Ishikawa (cell line): ENCODE data around the gene IQGAP1.

Experiments
- CEBPB ChIP-seq: IDR thresholded peaks from 2 replicates; pipeline ENCODE4 v1.6.1; 2012
- CREB1 ChIP-seq: IDR thresholded peaks from 2 replicates; pipeline ENCODE4 v1.6.1; 2012; ENCODE audit warnings: low read depth
- EGR1 ChIP-seq: IDR thresholded peaks from 2 replicates; pipeline ENCODE4 v1.6.1; 2012
- EP300 ChIP-seq: IDR thresholded peaks from 2 replicates; pipeline ENCODE4 v1.6.1; 2012; ENCODE audit warnings: borderline replicate concordance
- FOXM1 ChIP-seq: IDR thresholded peaks from 2 replicates; pipeline ENCODE4 v1.6.1; 2012; ENCODE audit warnings: low read depth, borderline replicate concordance
- NFIC ChIP-seq: IDR thresholded peaks from 2 replicates; pipeline ENCODE4 v1.6.1; 2012
- RAD21 ChIP-seq: IDR thresholded peaks from 2 replicates; pipeline ENCODE4 v1.6.1; 2012; ENCODE audit warnings: low read depth
- TAF1 ChIP-seq: IDR thresholded peaks from 2 replicates; pipeline ENCODE4 v1.6.1; 2012; ENCODE audit warnings: low read depth, mild to moderate bottlenecking
- TCF12 ChIP-seq: IDR thresholded peaks from 2 replicates; pipeline ENCODE4 v1.6.1; 2012; ENCODE audit warnings: low read depth
- TEAD4 ChIP-seq: IDR thresholded peaks from 2 replicates; pipeline ENCODE4 v1.6.1; 2012
- YY1 ChIP-seq: IDR thresholded peaks from 2 replicates; pipeline ENCODE4 v1.6.1; 2012; ENCODE audit warnings: low read depth
- ZBTB7A ChIP-seq: IDR thresholded peaks from 2 replicates; pipeline ENCODE4 v1.6.1; 2012; ENCODE audit warnings: low read depth
- TF ChIP-seq, protein P1 (sequence below): IDR thresholded peaks from 2 replicates; pipeline ENCODE4 v1.6.1; 2012
- TF ChIP-seq, protein P2 (sequence below): IDR thresholded peaks from 2 replicates; pipeline ENCODE4 v1.6.1; 2012; ENCODE audit warnings: low read depth, mild to moderate bottlenecking
- TF ChIP-seq, protein P3 (sequence below): IDR thresholded peaks from 2 replicates; pipeline ENCODE4 v1.6.1; 2012

IQGAP1 gene

DNA sequence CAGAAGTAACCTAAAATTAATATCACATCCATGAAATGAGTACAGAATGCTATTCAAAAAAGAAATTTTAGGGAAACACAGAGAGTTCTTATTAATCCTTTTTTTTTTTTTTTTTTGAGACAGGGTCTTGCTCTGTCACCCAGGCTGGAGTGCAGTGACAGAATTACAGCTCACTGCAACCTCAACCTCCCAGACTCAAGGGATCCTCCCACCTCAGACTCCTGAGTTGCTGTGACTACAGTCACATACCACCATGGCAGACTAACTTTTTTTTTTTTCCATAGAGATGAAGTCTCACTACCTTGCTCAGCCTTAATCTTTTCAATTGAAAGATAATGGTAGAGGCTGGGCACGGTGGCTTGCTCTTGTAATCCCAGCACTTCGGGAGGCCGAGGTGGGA is 135.3 kb downstream of the IQGAP1 start:
- TF ChIP-seq TEAD4: no peak
- TF ChIP-seq YY1: no peak
- TF ChIP-seq TAF1: no peak
- TF ChIP-seq EGR1: no peak
- TF ChIP-seq, protein P1, sequence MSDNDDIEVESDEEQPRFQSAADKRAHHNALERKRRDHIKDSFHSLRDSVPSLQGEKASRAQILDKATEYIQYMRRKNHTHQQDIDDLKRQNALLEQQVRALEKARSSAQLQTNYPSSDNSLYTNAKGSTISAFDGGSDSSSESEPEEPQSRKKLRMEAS: no peak
- no peak for TF ChIP-seq CREB1
- TF ChIP-seq ZBTB7A: no peak
- TF ChIP-seq, protein P2, sequence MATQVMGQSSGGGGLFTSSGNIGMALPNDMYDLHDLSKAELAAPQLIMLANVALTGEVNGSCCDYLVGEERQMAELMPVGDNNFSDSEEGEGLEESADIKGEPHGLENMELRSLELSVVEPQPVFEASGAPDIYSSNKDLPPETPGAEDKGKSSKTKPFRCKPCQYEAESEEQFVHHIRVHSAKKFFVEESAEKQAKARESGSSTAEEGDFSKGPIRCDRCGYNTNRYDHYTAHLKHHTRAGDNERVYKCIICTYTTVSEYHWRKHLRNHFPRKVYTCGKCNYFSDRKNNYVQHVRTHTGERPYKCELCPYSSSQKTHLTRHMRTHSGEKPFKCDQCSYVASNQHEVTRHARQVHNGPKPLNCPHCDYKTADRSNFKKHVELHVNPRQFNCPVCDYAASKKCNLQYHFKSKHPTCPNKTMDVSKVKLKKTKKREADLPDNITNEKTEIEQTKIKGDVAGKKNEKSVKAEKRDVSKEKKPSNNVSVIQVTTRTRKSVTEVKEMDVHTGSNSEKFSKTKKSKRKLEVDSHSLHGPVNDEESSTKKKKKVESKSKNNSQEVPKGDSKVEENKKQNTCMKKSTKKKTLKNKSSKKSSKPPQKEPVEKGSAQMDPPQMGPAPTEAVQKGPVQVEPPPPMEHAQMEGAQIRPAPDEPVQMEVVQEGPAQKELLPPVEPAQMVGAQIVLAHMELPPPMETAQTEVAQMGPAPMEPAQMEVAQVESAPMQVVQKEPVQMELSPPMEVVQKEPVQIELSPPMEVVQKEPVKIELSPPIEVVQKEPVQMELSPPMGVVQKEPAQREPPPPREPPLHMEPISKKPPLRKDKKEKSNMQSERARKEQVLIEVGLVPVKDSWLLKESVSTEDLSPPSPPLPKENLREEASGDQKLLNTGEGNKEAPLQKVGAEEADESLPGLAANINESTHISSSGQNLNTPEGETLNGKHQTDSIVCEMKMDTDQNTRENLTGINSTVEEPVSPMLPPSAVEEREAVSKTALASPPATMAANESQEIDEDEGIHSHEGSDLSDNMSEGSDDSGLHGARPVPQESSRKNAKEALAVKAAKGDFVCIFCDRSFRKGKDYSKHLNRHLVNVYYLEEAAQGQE: no peak
- TF ChIP-seq, protein P3, sequence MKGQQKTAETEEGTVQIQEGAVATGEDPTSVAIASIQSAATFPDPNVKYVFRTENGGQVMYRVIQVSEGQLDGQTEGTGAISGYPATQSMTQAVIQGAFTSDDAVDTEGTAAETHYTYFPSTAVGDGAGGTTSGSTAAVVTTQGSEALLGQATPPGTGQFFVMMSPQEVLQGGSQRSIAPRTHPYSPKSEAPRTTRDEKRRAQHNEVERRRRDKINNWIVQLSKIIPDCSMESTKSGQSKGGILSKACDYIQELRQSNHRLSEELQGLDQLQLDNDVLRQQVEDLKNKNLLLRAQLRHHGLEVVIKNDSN: no peak
- no peak for TF ChIP-seq EP300
- no peak for TF ChIP-seq NFIC
- no peak for TF ChIP-seq TCF12
- no peak for TF ChIP-seq RAD21
- no peak for TF ChIP-seq CEBPB
- no peak for TF ChIP-seq FOXM1

DNA sequence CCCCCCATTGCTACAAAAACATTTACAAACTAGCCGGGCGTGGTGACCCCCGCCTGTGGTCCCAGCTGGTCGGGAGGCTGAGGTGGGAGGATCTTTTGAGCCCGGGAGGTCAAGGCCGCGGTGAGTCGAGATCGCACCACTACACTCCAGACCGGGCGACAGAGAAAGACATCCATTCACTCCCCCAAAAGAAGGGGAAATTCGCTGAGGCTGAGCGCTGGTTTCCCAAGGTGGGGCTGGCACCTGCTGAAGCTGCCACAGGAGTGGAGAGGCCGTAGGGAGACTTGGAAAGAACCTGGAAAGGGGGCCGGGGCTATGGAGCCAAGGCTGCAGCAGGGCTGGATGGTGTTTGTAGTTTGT is 140.9 kb downstream of the IQGAP1 start:
- TF ChIP-seq ZBTB7A (no peak), EP300 (no peak), NFIC (no peak), CREB1 (no peak)

DNA sequence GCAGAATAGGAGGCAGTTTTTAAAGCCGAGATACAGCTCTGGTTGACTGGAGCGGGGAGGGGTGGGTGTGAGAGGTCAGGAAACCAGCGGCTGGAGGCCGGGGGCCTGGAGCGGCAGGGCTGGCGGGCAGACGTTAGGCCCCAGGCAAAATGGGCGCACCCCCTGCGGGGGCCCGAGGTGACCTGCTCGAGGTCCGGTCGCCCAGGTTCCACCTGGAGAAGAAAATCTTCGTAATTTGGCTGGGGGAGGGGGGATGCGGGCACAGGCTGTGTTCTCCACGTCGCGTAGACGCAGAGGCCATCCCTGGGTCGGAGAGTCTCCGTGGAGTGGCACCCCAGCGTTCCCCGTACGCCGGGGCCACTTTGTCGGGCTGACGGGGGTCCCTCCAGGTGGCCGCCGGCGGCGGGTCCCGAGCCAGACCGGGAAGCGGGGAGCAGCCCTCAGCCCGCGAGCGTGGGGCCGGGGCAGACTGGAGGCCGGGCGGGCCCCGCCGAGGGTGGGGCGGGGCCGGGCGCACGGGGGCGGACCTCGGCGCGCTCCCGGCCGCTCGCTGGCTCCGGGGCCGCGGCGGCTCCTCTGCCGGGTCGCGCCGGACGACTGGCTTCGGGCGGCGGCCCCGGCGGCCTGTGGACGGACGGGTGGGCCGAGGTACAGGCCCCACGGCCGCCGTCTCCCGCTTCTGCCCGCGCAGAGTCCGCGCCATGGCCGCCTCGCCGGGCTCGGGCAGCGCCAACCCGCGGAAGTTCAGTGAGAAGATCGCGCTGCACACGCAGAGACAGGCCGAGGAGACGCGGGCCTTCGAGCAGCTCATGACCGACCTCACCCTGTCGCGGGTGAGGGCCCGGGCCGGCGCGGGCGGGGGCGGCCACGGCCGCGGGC is 141.6 kb downstream of the IQGAP1 start, which contains the start of gene CRTC3:
Gene CRTC3, plus strand, starts transcription at position 553 of the 879 bp plus-strand sequence. Its CDS starts 149 bp downstream, at position 702.
- TF ChIP-seq TEAD4 (no peak), EP300 (no peak; the same call in 1 of the 2 replicates), NFIC (no peak), FOXM1 (no peak), CEBPB (no peak), TAF1 (peak; percentile 45; the same call in 1 of the 2 replicates), TCF12 (no peak), ZBTB7A (peak; percentile 62; the same call in 1 of the 2 replicates), CREB1 (no peak), RAD21 (no peak), YY1 (0 out of 2 replicates have a peak, but pooled peaks have one; percentile 35), EGR1 (no peak)
- TF ChIP-seq, protein P1: peak; percentile 20
- TF ChIP-seq, protein P3: no peak
- TF ChIP-seq, protein P2: no peak

DNA sequence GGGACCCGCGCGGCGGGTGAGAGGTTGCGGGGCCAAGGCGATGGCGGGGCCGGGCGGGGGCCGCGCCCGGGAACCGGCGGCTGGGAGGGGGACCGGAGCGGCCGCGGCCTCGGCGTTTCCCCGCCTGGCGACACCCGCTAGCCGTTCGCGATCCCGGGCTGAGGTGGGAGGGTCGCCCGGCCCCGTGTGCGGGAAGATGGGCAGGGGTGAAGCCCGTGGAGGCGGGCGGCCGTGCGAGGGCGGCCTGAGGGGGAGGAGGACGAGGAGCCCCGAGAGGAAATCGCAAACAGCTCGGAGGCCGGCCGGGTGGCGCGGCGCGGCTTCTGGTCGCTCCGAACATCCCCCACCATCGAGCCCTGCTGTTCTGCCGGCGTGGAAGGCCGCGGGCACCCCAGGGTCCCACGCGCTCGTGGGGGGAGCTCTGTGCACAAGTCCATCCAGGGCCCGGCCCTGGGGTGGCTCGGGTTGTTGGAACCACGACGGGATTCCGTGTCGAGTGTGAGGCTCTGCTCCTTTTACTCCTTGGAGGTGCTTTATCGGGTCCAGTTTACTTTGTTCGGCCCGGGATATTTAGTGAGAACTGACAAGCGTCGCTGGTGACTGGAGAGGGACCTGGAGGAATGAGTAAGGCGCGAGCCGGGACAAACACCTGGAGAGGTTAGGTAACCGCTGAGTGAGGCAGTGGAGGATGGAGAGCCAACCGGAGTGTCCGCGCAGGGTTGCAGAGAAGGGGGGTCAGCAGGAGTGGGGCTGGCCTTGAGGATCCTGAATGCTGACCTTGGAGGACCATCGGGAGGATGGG is 142.4 kb downstream of the IQGAP1 start:
- TF ChIP-seq EGR1: no peak
- TF ChIP-seq TAF1: no peak
- no peak for TF ChIP-seq CEBPB
- no peak for TF ChIP-seq CREB1
- TF ChIP-seq, protein P1: peak; percentile 46; the same call in 1 of the 2 replicates
- TF ChIP-seq NFIC: no peak
- no peak for TF ChIP-seq YY1
- TF ChIP-seq FOXM1: no peak
- TF ChIP-seq, protein P2: no peak
- TF ChIP-seq ZBTB7A: peak; percentile 32; the same call in 1 of the 2 replicates
- TF ChIP-seq EP300: no peak
- no peak; the same call in 1 of the 2 replicates for TF ChIP-seq TCF12
- no peak for TF ChIP-seq TEAD4
- no peak for TF ChIP-seq RAD21
- TF ChIP-seq, protein P3: no peak
